Spinal cord (tissue), 10 donors: ENCODE measurements around the gene LCE4A. TPM values are rescaled to one million over a fixed set of nuclear protein-coding genes. Genes with fewer than 3 reads are reported as not detected.
"Not testable (repeated sequence)": the region's sequence is repeated elsewhere in the genome, so short reads cannot be mapped to it uniquely, and the experiment has no call there.

Experiments used
- DNase-seq, 6 donors: peaks; one replicate each; pipeline versions ENCODE4 v3.0.0 to v3.0.0-alpha.2; 2013 to 2015; ENCODE audit warnings: low spot score in 6 of 6, low read depth in 4 of 6
- H3K27ac ChIP-seq: one replicate; pipeline ENCODE4 v1.5.1; 2013; ENCODE audit warnings: low read depth, low read length, control low read depth
- H3K27me3 ChIP-seq: one replicate; pipeline ENCODE4 v1.6.1; 2013; ENCODE audit warnings: low read length; ENCODE audit not compliant: control insufficient read depth, insufficient read depth
- H3K36me3 ChIP-seq: one replicate; pipeline ENCODE4 v1.6.1; 2013; ENCODE audit warnings: low read length; ENCODE audit not compliant: control insufficient read depth, insufficient read depth
- H3K4me1 ChIP-seq: one replicate; pipeline ENCODE4 v1.6.1; 2013; ENCODE audit warnings: low read length; ENCODE audit not compliant: control insufficient read depth, insufficient read depth
- H3K4me3 ChIP-seq: one replicate; pipeline ENCODE4 v1.5.1; 2013; ENCODE audit warnings: low read depth, low read length, control low read depth
- H3K9me3 ChIP-seq: one replicate; pipeline ENCODE4 v1.6.1; 2013; ENCODE audit warnings: low read length; ENCODE audit not compliant: control insufficient read depth, insufficient read depth
- WGBS: methylation state at CpG from one replicate; pipeline ENCODE4 v1.1.5; 2013; ENCODE audit warnings: missing lambda C conversion rate; ENCODE audit not compliant: insufficient coverage; 5-methylcytosine and 5-hydroxymethylcytosine counted together
- polyA plus RNA-seq, 2 donors: library from polyadenylated mRNA; unstranded; fragments of 120-200 nt; gene quantifications; one replicate each; pipeline ENCODE4 v1.2.1, GENCODE V29; 2013; ENCODE audit not compliant: insufficient read length in 2 of 2
- total RNA-seq, 2 donors: library from RNA; depleted of rRNA in 1 of 2; stranded (reverse); fragments of 120-200 nt in 1 of 2; fragments of >200 nt in 1 of 2; gene quantifications; one replicate each; pipeline versions ENCODE4 v1.2.3 to v1.2.4, GENCODE V29; 2013 to 2014
- donor health status: healthy.

The LCE4A gene
- total and polyA plus RNA-seq, 4 donors = not detected

- H3K27ac ChIP-seq, DNase-seq, H3K36me3 ChIP-seq, H3K4me3 ChIP-seq, H3K9me3 ChIP-seq, H3K27me3 ChIP-seq, H3K4me1 ChIP-seq: not testable (repeated sequence)
- 86% methylated on average over 1 of the region's 4 CpGs for WGBS
Measured at GRCh38 chr1:152685823-152686222, 22.1 kb upstream of the LCE4A start, which contains the start of gene LCE2B. Gene LCE2B (plus strand): TSS chr1:152686123. CDS start chr1:152686844, 721 bp downstream.

GRCh38 chr1:152697701-152698600, 10.0 kb upstream of the LCE4A start, which contains the start of gene LCE2A:
Gene LCE2A (plus strand): TSS chr1:152698345. CDS start chr1:152698902, 557 bp downstream.
- Histone ChIP-seq H3K4me3 (no peak within 1 kb of the TSS), H3K27ac (no peak within 1 kb of the TSS)
- no CpG with 5 or more reads among the region's 4 CpGs for whole genome bisulfite sequencing

GRCh38 chr1:152699746-152700145, 8.2 kb upstream of the LCE4A start:
- DNase-seq = no peak
- Histone ChIP-seq H3K4me1 (no peaks in the 10 kb centered on the region), H3K4me3 (no peak overlapping the region), H3K27ac (no peak overlapping the region), H3K9me3 (peaks cover 5% of the 10 kb centered on the region), H3K27me3 (no peaks in the 10 kb centered on the region), H3K36me3 (no peaks in the 10 kb centered on the region)
- WGBS = no CpG with 5 or more reads among the region's 4 CpGs

More at GRCh38 chr1:152697701-152698600, 10.0 kb upstream of the LCE4A start, which contains the start of gene LCE2A:
- no peaks in the 10 kb centered on the region for H3K27me3 ChIP-seq
- no peak for DNase-seq
- no peaks in the 10 kb centered on the region for H3K36me3 ChIP-seq
- H3K9me3 ChIP-seq = peaks cover 2% of the 10 kb centered on the region
- H3K4me1 ChIP-seq = no peaks in the 10 kb centered on the region

GRCh38 chr1:152718238-152718637, 10.3 kb downstream of the LCE4A start:
- Histone ChIP-seq H3K4me3 (no peak overlapping the region), H3K4me1 (no peaks in the 10 kb centered on the region), H3K36me3 (no peaks in the 10 kb centered on the region), H3K27me3 (no peaks in the 10 kb centered on the region), H3K9me3 (no peaks in the 10 kb centered on the region), H3K27ac (no peak overlapping the region)
- DNase-seq = no peak

- DNase-seq = no peak
- no peaks in the 10 kb centered on the region for H3K27me3 ChIP-seq
- no peaks in the 10 kb centered on the region for H3K36me3 ChIP-seq
- no peaks in the 10 kb centered on the region for H3K4me1 ChIP-seq
- H3K4me3 ChIP-seq = no peak overlapping the region
- no peak overlapping the region for H3K27ac ChIP-seq
- H3K9me3 ChIP-seq = no peaks in the 10 kb centered on the region
Measured at GRCh38 chr1:152725261-152725660, 17.3 kb downstream of the LCE4A start.

GRCh38 chr1:152728986-152729385, 21.0 kb downstream of the LCE4A start:
- Histone ChIP-seq H3K4me3 (no peak overlapping the region), H3K36me3 (no peaks in the 10 kb centered on the region), H3K4me1 (no peaks in the 10 kb centered on the region), H3K27ac (no peak overlapping the region), H3K27me3 (no peaks in the 10 kb centered on the region), H3K9me3 (no peaks in the 10 kb centered on the region)
- DNase-seq = no peak
- WGBS = no CpG with 5 or more reads among the region's 1 CpG

- Histone ChIP-seq H3K36me3 (no peaks in the 10 kb centered on the region), H3K27me3 (no peaks in the 10 kb centered on the region), H3K4me1 (no peaks in the 10 kb centered on the region), H3K27ac (no peak overlapping the region), H3K4me3 (no peak overlapping the region), H3K9me3 (no peaks in the 10 kb centered on the region)
- DNase-seq = no peak
- WGBS = no CpG with 5 or more reads among the region's 1 CpG
Measured at GRCh38 chr1:152735648-152736047, 27.7 kb downstream of the LCE4A start.

GRCh38 chr1:152737997-152738396, 30.0 kb downstream of the LCE4A start:
- no peaks in the 10 kb centered on the region for H3K27me3 ChIP-seq
- no peak overlapping the region for H3K4me3 ChIP-seq
- H3K36me3 ChIP-seq = no peaks in the 10 kb centered on the region
- H3K9me3 ChIP-seq = no peaks in the 10 kb centered on the region
- H3K4me1 ChIP-seq = no peaks in the 10 kb centered on the region
- WGBS = 79% methylated on average over 4 of the region's 5 CpGs
- DNase-seq = no peak
- H3K27ac ChIP-seq = no peak overlapping the region

GRCh38 chr1:152739841-152740240, 31.9 kb downstream of the LCE4A start:
- Histone ChIP-seq H3K9me3 (no peaks in the 10 kb centered on the region), H3K4me3 (no peak overlapping the region), H3K27ac (no peak overlapping the region), H3K27me3 (no peaks in the 10 kb centered on the region), H3K4me1 (no peaks in the 10 kb centered on the region), H3K36me3 (no peaks in the 10 kb centered on the region)
- 76% methylated on average over 2 of the region's 3 CpGs for WGBS
- DNase-seq = no peak

- H3K27me3 ChIP-seq = no peaks in the 10 kb centered on the region
- H3K36me3 ChIP-seq = no peaks in the 10 kb centered on the region
- H3K27ac ChIP-seq = no peak overlapping the region
- DNase-seq = no peak
- H3K4me1 ChIP-seq = no peaks in the 10 kb centered on the region
- H3K4me3 ChIP-seq = no peak overlapping the region
- H3K9me3 ChIP-seq = no peaks in the 10 kb centered on the region
Measured at GRCh38 chr1:152741656-152742055, 33.7 kb downstream of the LCE4A start.
